ENCODE measurements around the gene SLA2. TPM values are rescaled to one million over a fixed set of nuclear protein-coding genes. Genes with fewer than 3 reads are reported as not detected.
"Not testable (repeated sequence)": the region's sequence is repeated elsewhere in the genome, so short reads cannot be mapped to it uniquely, and the experiment has no call there.

Gene SLA2
- total and polyA plus RNA-seq, 4 donors = 0.24 to 0.39 (median 0.27) TPM; not detected in 1

- H3K27ac ChIP-seq (ENCODE audit: low read depth, low read length) = no peak overlapping the region
- no peaks in the 10 kb centered on the region for H3K9me3 ChIP-seq (ENCODE audit: control insufficient read depth, insufficient read depth, low read length)
- no peak for DNase-seq (ENCODE audit: low read depth in 4 of 6, low spot score in 6 of 6)
- no peaks in the 10 kb centered on the region for H3K36me3 ChIP-seq (ENCODE audit: control insufficient read depth, insufficient read depth, low read length)
- H3K4me1 ChIP-seq (ENCODE audit: control insufficient read depth, insufficient read depth, low read length) = peaks cover 3% of the 10 kb centered on the region
- no peak overlapping the region for H3K4me3 ChIP-seq (ENCODE audit: low read depth, low read length)
- no peaks in the 10 kb centered on the region for H3K27me3 ChIP-seq (ENCODE audit: control insufficient read depth, insufficient read depth, low read length)
- 95% methylated on average over 5 of the region's 5 CpGs for WGBS (ENCODE audit: insufficient coverage)
Observed at GRCh38 chr20:36620917-36621316, 25.1 kb downstream of the SLA2 start.

GRCh38 chr20:36614781-36615557, 31.0 kb downstream of the SLA2 start:
- no peaks in the 10 kb centered on the region for H3K4me1 ChIP-seq (ENCODE audit: control insufficient read depth, insufficient read depth, low read length)
- no peaks in the 10 kb centered on the region for H3K27me3 ChIP-seq (ENCODE audit: control insufficient read depth, insufficient read depth, low read length)
- WGBS (ENCODE audit: insufficient coverage) = 86% methylated on average over 8 of the region's 14 CpGs
- no peaks in the 10 kb centered on the region for H3K9me3 ChIP-seq (ENCODE audit: control insufficient read depth, insufficient read depth, low read length)
- no peak overlapping the region for H3K27ac ChIP-seq (ENCODE audit: low read depth, low read length)
- no peak overlapping the region for H3K4me3 ChIP-seq (ENCODE audit: low read depth, low read length)
- no peak for DNase-seq (ENCODE audit: low read depth in 4 of 6, low spot score in 6 of 6)
- peaks cover 52% of the 10 kb centered on the region for H3K36me3 ChIP-seq (ENCODE audit: control insufficient read depth, insufficient read depth, low read length)

GRCh38 chr20:36613974-36614373, 32.0 kb downstream of the SLA2 start:
- Histone ChIP-seq H3K36me3 (ENCODE audit: control insufficient read depth, insufficient read depth, low read length) (peaks cover 62% of the 10 kb centered on the region), H3K4me3 (ENCODE audit: low read depth, low read length) (no peak overlapping the region), H3K27ac (ENCODE audit: low read depth, low read length) (no peak overlapping the region), H3K4me1 (ENCODE audit: control insufficient read depth, insufficient read depth, low read length) (no peaks in the 10 kb centered on the region), H3K27me3 (ENCODE audit: control insufficient read depth, insufficient read depth, low read length) (no peaks in the 10 kb centered on the region), H3K9me3 (ENCODE audit: control insufficient read depth, insufficient read depth, low read length) (no peaks in the 10 kb centered on the region)
- DNase-seq (ENCODE audit: low read depth in 4 of 6, low spot score in 6 of 6) = no peak
- 91% methylated on average over 3 of the region's 3 CpGs for WGBS (ENCODE audit: insufficient coverage)

DNA sequence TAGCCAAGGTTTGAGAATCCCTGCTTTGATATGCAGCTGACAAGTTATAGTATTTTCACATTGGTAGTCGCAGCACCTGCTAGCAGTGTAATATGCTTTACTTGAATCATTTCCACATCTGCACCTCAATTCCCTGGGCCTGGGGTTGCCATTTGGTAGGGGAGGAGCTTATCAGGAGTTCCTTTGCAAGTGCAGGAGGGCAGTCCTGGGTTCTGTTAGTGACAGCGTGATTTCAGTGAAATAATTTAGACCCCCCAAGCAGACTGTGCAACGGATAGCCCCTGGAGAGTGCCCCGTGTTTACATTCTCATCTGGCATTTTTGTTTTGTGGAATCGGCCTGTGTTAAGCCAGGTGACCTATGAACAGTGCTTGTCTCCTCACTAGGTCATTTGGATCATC, 34.4 kb downstream of the SLA2 start:
- WGBS (ENCODE audit: insufficient coverage) = 100% methylated on average over 2 of the region's 5 CpGs
- Histone ChIP-seq H3K36me3 (ENCODE audit: control insufficient read depth, insufficient read depth, low read length) (peaks cover 76% of the 10 kb centered on the region), H3K4me3 (ENCODE audit: low read depth, low read length) (no peak overlapping the region), H3K4me1 (ENCODE audit: control insufficient read depth, insufficient read depth, low read length) (peaks cover 8% of the 10 kb centered on the region), H3K27ac (ENCODE audit: low read depth, low read length) (no peak overlapping the region), H3K9me3 (ENCODE audit: control insufficient read depth, insufficient read depth, low read length) (no peaks in the 10 kb centered on the region), H3K27me3 (ENCODE audit: control insufficient read depth, insufficient read depth, low read length) (no peaks in the 10 kb centered on the region)
- no peak for DNase-seq (ENCODE audit: low read depth in 4 of 6, low spot score in 6 of 6)

GRCh38 chr20:36608388-36608728, 37.6 kb downstream of the SLA2 start:
- peaks cover 55% of the 10 kb centered on the region for H3K36me3 ChIP-seq (ENCODE audit: control insufficient read depth, insufficient read depth, low read length)
- DNase-seq (ENCODE audit: low read depth in 4 of 6, low spot score in 6 of 6) = not testable (repeated sequence)

GRCh38 chr20:36607586-36608387, 38.2 kb downstream of the SLA2 start:
- no peak overlapping the region for H3K4me3 ChIP-seq (ENCODE audit: low read depth, low read length)
- WGBS (ENCODE audit: insufficient coverage) = 100% methylated on average over 5 of the region's 7 CpGs

More at GRCh38 chr20:36608388-36608728, 37.6 kb downstream of the SLA2 start:
- H3K4me1 ChIP-seq (ENCODE audit: control insufficient read depth, insufficient read depth, low read length) = peaks cover 22% of the 10 kb centered on the region
- not testable (repeated sequence) for H3K9me3 ChIP-seq (ENCODE audit: control insufficient read depth, insufficient read depth, low read length); H3K27ac ChIP-seq (ENCODE audit: low read depth, low read length); H3K4me3 ChIP-seq (ENCODE audit: low read depth, low read length); H3K27me3 ChIP-seq (ENCODE audit: control insufficient read depth, insufficient read depth, low read length)
- WGBS (ENCODE audit: insufficient coverage) = 100% methylated on average over 3 of the region's 6 CpGs

GRCh38 chr20:36606158-36607066, 39.6 kb downstream of the SLA2 start:
- Histone ChIP-seq H3K4me3 (ENCODE audit: low read depth, low read length) (peak overlapping the region; percentile 88), H3K36me3 (ENCODE audit: control insufficient read depth, insufficient read depth, low read length) (peaks cover 38% of the 10 kb centered on the region), H3K9me3 (ENCODE audit: control insufficient read depth, insufficient read depth, low read length) (no peaks in the 10 kb centered on the region), H3K27me3 (ENCODE audit: control insufficient read depth, insufficient read depth, low read length) (no peaks in the 10 kb centered on the region), H3K27ac (ENCODE audit: low read depth, low read length) (peak overlapping the region; percentile 40), H3K4me1 (ENCODE audit: control insufficient read depth, insufficient read depth, low read length) (peaks cover 22% of the 10 kb centered on the region)
- WGBS (ENCODE audit: insufficient coverage) = 4% methylated on average over 23 of the region's 31 CpGs
- no peak for DNase-seq (ENCODE audit: low read depth in 4 of 6, low spot score in 6 of 6)

More at GRCh38 chr20:36607586-36608387, 38.2 kb downstream of the SLA2 start:
- Histone ChIP-seq H3K9me3 (ENCODE audit: control insufficient read depth, insufficient read depth, low read length) (no peaks in the 10 kb centered on the region), H3K36me3 (ENCODE audit: control insufficient read depth, insufficient read depth, low read length) (peaks cover 50% of the 10 kb centered on the region), H3K27ac (ENCODE audit: low read depth, low read length) (no peak overlapping the region), H3K27me3 (ENCODE audit: control insufficient read depth, insufficient read depth, low read length) (no peaks in the 10 kb centered on the region), H3K4me1 (ENCODE audit: control insufficient read depth, insufficient read depth, low read length) (peaks cover 22% of the 10 kb centered on the region)
- DNase-seq (ENCODE audit: low read depth in 4 of 6, low spot score in 6 of 6) = no peak

GRCh38 chr20:36605399-36606157, 40.4 kb downstream of the SLA2 start, which contains the start of gene RAB5IF:
Gene RAB5IF, plus strand, starts transcription at chr20:36605779. Its CDS starts 173 bp downstream, at chr20:36605952.
- peak within 1 kb of the TSS; percentile 88 for H3K4me3 ChIP-seq (ENCODE audit: low read depth, low read length)
- H3K27me3 ChIP-seq (ENCODE audit: control insufficient read depth, insufficient read depth, low read length) = no peaks in the 10 kb centered on the region
- peaks cover 30% of the 10 kb centered on the region for H3K36me3 ChIP-seq (ENCODE audit: control insufficient read depth, insufficient read depth, low read length)
- peaks cover 22% of the 10 kb centered on the region for H3K4me1 ChIP-seq (ENCODE audit: control insufficient read depth, insufficient read depth, low read length)
- peak within 1 kb of the TSS; percentile 72 for H3K27ac ChIP-seq (ENCODE audit: low read depth, low read length)
- no peaks in the 10 kb centered on the region for H3K9me3 ChIP-seq (ENCODE audit: control insufficient read depth, insufficient read depth, low read length)
- DNase-seq (ENCODE audit: low read depth in 4 of 6, low spot score in 6 of 6) = peak; percentile 95 to 99 (median 98)
- under 1% methylated on average over 90 of the region's 90 CpGs for WGBS (ENCODE audit: insufficient coverage)
